IMR-90 (cell line): ENCODE results near the gene TSPAN17. TPM values are rescaled to one million over a fixed set of nuclear protein-coding genes. Genes with fewer than 3 reads are reported as not detected.

Experiments used
- ATAC-seq: fragments of 200-7000 bp; cut with Tn5 transposase; 2 replicates; pipeline ENCODE4 v1.9.1; 2020; ENCODE audit warnings: low read depth, mild to moderate bottlenecking, moderate library complexity
- BruUV-seq: library from RNA; stranded (reverse); fragments of 400-500 nt; replicated peaks from 2 replicates; lab custom pipeline; 2021; lab: Mats Ljungman, UMichigan
- CTCF ChIA-PET: fragments of 300-600 bp; formaldehyde crosslinking; extraction: SDS; loops from one replicate; lab custom pipeline; 2021; ENCODE audit warnings: antibody characterized with exemption; lab: Yijun Ruan, JAX
- POLR2A ChIA-PET: fragments of 300-600 bp; sonication (Branson Sonifier 250); formaldehyde crosslinking; loops from one replicate; lab custom pipeline; 2022; ENCODE audit warnings: antibody characterized with exemption; ENCODE audit not compliant: unreplicated experiment; lab: Charles Lee
- DNase-seq: peaks from one replicate; pipeline ENCODE4 v3.0.0; 2013
- H2AFZ ChIP-seq: replicated peaks from 2 replicates; pipeline ENCODE3; 2013; ENCODE audit warnings: low read length, mild to moderate bottlenecking; ENCODE audit not compliant: poor library complexity
- H2AK5ac ChIP-seq: 2 replicates; pipeline ENCODE4 v1.6.1; 2013; ENCODE audit warnings: low read depth, low read length, inconsistent platforms
- H2AK9ac ChIP-seq: replicated peaks from 2 replicates; pipeline ENCODE3; 2013; ENCODE audit warnings: mild to moderate bottlenecking, low read depth, low read length, moderate library complexity; ENCODE audit not compliant: poor library complexity
- H2BK120ac ChIP-seq: 2 replicates; pipeline ENCODE4 v1.6.1; 2013; ENCODE audit warnings: low read depth, low read length, inconsistent platforms
- H2BK15ac ChIP-seq: 3 replicates; pipeline ENCODE4 v1.6.1; 2013; ENCODE audit warnings: low read depth, low read length, inconsistent platforms
- H2BK20ac ChIP-seq: 2 replicates; pipeline ENCODE4 v1.6.1; 2013; ENCODE audit warnings: low read depth, mild to moderate bottlenecking, inconsistent platforms, low read length, moderate library complexity
- H2BK5ac ChIP-seq: 2 replicates; pipeline ENCODE4 v1.6.1; 2013; ENCODE audit warnings: mild to moderate bottlenecking, low read depth, low read length, inconsistent platforms; ENCODE audit not compliant: poor library complexity, severe bottlenecking
- H3K14ac ChIP-seq: replicated peaks from 2 replicates; pipeline ENCODE4 v1.6.1; 2013; ENCODE audit warnings: low read depth, low read length, inconsistent platforms
- H3K18ac ChIP-seq: 2 replicates; pipeline ENCODE4 v1.6.1; 2013; ENCODE audit warnings: low read depth, low read length, control low read depth
- H3K23ac ChIP-seq: 2 replicates; pipeline ENCODE4 v1.6.1; 2013; ENCODE audit warnings: low read depth, low read length, inconsistent platforms
- H3K27ac ChIP-seq: 2 replicates; pipeline ENCODE4 v1.5.1; 2013; ENCODE audit warnings: mild to moderate bottlenecking, control low read depth, low read length; ENCODE audit not compliant: insufficient read depth
- H3K27me3 ChIP-seq: 2 replicates; pipeline ENCODE4 v1.6.1; 2013; ENCODE audit warnings: low read length; ENCODE audit not compliant: control insufficient read depth, insufficient read depth
- H3K36me3 ChIP-seq: 2 replicates; pipeline ENCODE4 v1.6.1; 2013; ENCODE audit warnings: low read length, mixed read lengths; ENCODE audit not compliant: control insufficient read depth, insufficient read depth
- H3K4ac ChIP-seq: 2 replicates; pipeline ENCODE4 v1.6.1; 2013; ENCODE audit warnings: low read depth, low read length, inconsistent platforms
- H3K4me1 ChIP-seq: 2 replicates; pipeline ENCODE4 v1.6.1; 2013; ENCODE audit warnings: low read length, mixed read lengths; ENCODE audit not compliant: control insufficient read depth, insufficient read depth
- H3K4me2 ChIP-seq: 2 replicates; pipeline ENCODE4 v1.6.1; 2013; ENCODE audit warnings: low read depth, mild to moderate bottlenecking, control low read depth, low read length, moderate library complexity
- H3K4me3 ChIP-seq: 2 replicates; pipeline ENCODE4 v1.5.1; 2013; ENCODE audit warnings: low read depth, mild to moderate bottlenecking, control low read depth, low read length, moderate library complexity; ENCODE audit not compliant: insufficient read depth
- H3K56ac ChIP-seq: 2 replicates; pipeline ENCODE4 v1.6.1; 2013; ENCODE audit warnings: low read length, inconsistent platforms; ENCODE audit not compliant: insufficient read depth; ENCODE audit errors: extremely low read depth
- H3K79me1 ChIP-seq, 2 experiments: 2 replicates each; pipeline ENCODE4 v1.6.1; 2013; ENCODE audit warnings: low read length in 2 of 2, inconsistent platforms in 1 of 2, low read depth in 1 of 2
- H3K9ac ChIP-seq: 2 replicates; pipeline ENCODE4 v1.6.1; 2013; ENCODE audit warnings: low read depth, low read length, control low read depth
- H3K9me1 ChIP-seq: 2 replicates; pipeline ENCODE4 v1.6.1; 2013; ENCODE audit warnings: low read length, inconsistent platforms; ENCODE audit not compliant: insufficient read depth
- H3K9me3 ChIP-seq: 2 replicates; pipeline ENCODE4 v1.6.1; 2013; ENCODE audit warnings: low read length; ENCODE audit not compliant: control insufficient read depth, insufficient read depth
- H4K20me1 ChIP-seq: 2 replicates; pipeline ENCODE4 v1.6.1; 2013; ENCODE audit warnings: low read length, inconsistent platforms; ENCODE audit not compliant: insufficient read depth
- H4K5ac ChIP-seq: 2 replicates; pipeline ENCODE4 v1.6.1; 2013; ENCODE audit warnings: mild to moderate bottlenecking, low read depth, low read length, control low read depth
- H4K8ac ChIP-seq, 2 experiments: 2 replicates each; pipeline ENCODE4 v1.6.1; 2013; ENCODE audit warnings: low read depth in 2 of 2, low read length in 2 of 2, control low read depth in 1 of 2, inconsistent platforms in 1 of 2
- H4K91ac ChIP-seq: 2 replicates; pipeline ENCODE4 v1.6.1; 2013; ENCODE audit warnings: low read depth, low read length, inconsistent platforms; ENCODE audit not compliant: insufficient read depth
- CEBPB ChIP-seq: IDR thresholded peaks from 2 replicates; pipeline ENCODE4 v1.6.1; 2012; ENCODE audit warnings: low read depth, low read length, improper control_type of control experiment
- CHD1 ChIP-seq: IDR thresholded peaks from 2 replicates; pipeline ENCODE4 v1.6.1; 2012; ENCODE audit warnings: low read depth, low read length, improper control_type of control experiment
- FOS ChIP-seq: fragments of 150-350 bp; IDR thresholded peaks from 2 replicates; pipeline ENCODE4 v1.6.1; 2016; ENCODE audit warnings: low read depth, low read length
- MAFK ChIP-seq: IDR thresholded peaks from 2 replicates; pipeline ENCODE4 v1.6.1; 2012; ENCODE audit warnings: low read depth, low read length, improper control_type of control experiment
- MXI1 ChIP-seq: IDR thresholded peaks from 2 replicates; pipeline ENCODE4 v1.6.1; 2012; ENCODE audit warnings: low read depth, mild to moderate bottlenecking, low read length, moderate library complexity, borderline replicate concordance
- NFE2L2 ChIP-seq: fragments of 150-350 bp; IDR thresholded peaks from 2 replicates; pipeline ENCODE4 v1.6.1; 2016; ENCODE audit warnings: low read depth, mild to moderate bottlenecking, low read length
- POLR2A ChIP-seq: IDR thresholded peaks from 2 replicates; pipeline ENCODE4 v1.6.1; 2012; ENCODE audit warnings: mild to moderate bottlenecking, low read depth, low read length
- RAD21 ChIP-seq: IDR thresholded peaks from 2 replicates; pipeline ENCODE4 v1.6.1; 2012; ENCODE audit warnings: low read length, improper control_type of control experiment
- RCOR1 ChIP-seq: IDR thresholded peaks from 2 replicates; pipeline ENCODE4 v1.6.1; 2012; ENCODE audit warnings: mild to moderate bottlenecking, low read length, improper control_type of control experiment; ENCODE audit not compliant: insufficient replicate concordance
- RFX5 ChIP-seq: IDR thresholded peaks from 2 replicates; pipeline ENCODE4 v1.8.0; 2012; ENCODE audit warnings: low read depth, mild to moderate bottlenecking, low read length, moderate library complexity
- SMC3 ChIP-seq: fragments of 150-350 bp; IDR thresholded peaks from 2 replicates; pipeline ENCODE4 v1.6.1; 2016; ENCODE audit warnings: low read depth, mild to moderate bottlenecking, antibody characterized with exemption, low read length, moderate library complexity
- WGBS, 2 experiments: methylation state at CpG; one replicate each; pipeline versions ENCODE4 v1.1.5 to v1.1.7; 2013; ENCODE audit warnings: missing lambda C conversion rate in 2 of 2; ENCODE audit not compliant: insufficient read length in 1 of 2; ENCODE audit errors: extremely low coverage in 2 of 2; 5-methylcytosine and 5-hydroxymethylcytosine counted together
- dilution Hi-C: fragments of 300-500 bp; cut with HindIII; formaldehyde crosslinking; loops from one replicate; pipeline ENCODE4 v1.14.3; 2018; ENCODE audit warnings: low sequenced_read_pairs; ENCODE audit not compliant: unreplicated experiment
- in situ Hi-C: fragments of 300-500 bp; cut with MboI; formaldehyde crosslinking; loops from 3 replicates; pipeline ENCODE4 v1.14.3; 2019; ENCODE audit warnings: low sequenced_read_pairs, inconsistent platforms, mixed read lengths
- intact Hi-C: fragments of 100-400 bp; cut with micrococcal nuclease; formaldehyde crosslinking; loops from 2 replicates; pipeline ENCODE4 v1.10.0; 2022
- polyA plus RNA-seq, 3 experiments: library from polyadenylated mRNA; depleted of rRNA; stranded (reverse); fragments of >200 nt; gene quantifications; 2 replicates each; pipeline ENCODE4 v1.2.3, GENCODE V29; 2012; ENCODE audit warnings: low replicate concordance in 1 of 3
- total RNA-seq: library from RNA; depleted of rRNA; stranded (reverse); fragments of >200 nt; gene quantifications from 2 replicates; pipeline ENCODE4 v1.2.3, GENCODE V29; 2012
- TF ChIP-seq, protein P1 (sequence below): conservative IDR thresholded peaks from 2 replicates; pipeline ENCODE4 v1.5.1; 2012; ENCODE audit warnings: mild to moderate bottlenecking, low read depth, low read length, improper control_type of control experiment
- TF ChIP-seq, protein P2 (sequence below): fragments of 150-350 bp; IDR thresholded peaks from 2 replicates; pipeline ENCODE4 v1.6.1; 2016; ENCODE audit warnings: low read depth, mild to moderate bottlenecking, low read length, moderate library complexity, borderline replicate concordance
- TF ChIP-seq, protein P3 (sequence below): fragments of 150-350 bp; IDR thresholded peaks from 2 replicates; pipeline ENCODE4 v1.6.1; 2017; ENCODE audit warnings: mild to moderate bottlenecking, antibody characterized with exemption, low read length, low read depth

Gene TSPAN17
- total and polyA plus RNA-seq, 2 of the 4 experiments (the other 2 are of a cell fraction) = 34.2 to 41.6 TPM

DNA sequence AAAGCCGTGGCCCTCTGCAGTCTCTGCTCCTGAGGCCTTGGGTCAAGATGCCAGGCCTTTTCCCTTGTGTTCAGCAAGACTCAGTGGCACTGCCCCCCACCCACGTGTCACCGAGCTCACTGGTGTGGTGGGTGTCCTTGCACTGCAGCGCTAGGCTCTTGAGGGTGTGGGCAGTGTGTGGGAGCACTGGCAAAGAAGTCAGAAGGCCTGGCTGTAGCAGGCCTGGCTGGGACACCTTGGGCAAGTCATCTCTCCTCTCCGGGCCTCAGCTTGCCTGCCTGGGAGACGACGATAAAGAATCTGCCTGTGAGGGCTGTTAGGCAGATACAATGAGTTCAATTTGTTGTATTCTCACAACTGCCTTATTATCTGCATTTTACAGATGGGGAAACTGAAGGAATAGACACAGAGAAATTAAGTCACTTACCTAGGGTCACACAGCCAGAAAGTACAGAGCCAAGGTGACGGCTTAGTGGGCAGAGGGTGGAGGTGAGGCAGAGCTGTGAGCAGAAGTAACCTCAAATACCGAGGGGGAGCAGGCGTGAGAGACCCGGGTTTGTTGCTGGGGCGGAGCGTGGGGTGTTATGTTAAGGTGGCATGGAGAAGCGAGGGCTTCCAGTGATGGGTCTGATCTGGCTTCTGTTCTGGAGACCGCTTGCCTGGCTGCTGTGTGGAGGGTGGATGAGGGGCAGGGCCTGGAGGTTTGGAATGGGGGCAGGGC lies 1.4 kb downstream of the TSPAN17 start:
- Histone ChIP-seq H3K79me1 (peaks cover 4 to 38% of the 10 kb centered on the region in 2 experiments), H2AK9ac (peak overlapping the region; percentile 96), H3K23ac (0 out of 2 replicates have a peak overlapping the region, but pooled peaks have one; percentile 41), H3K4ac (peak overlapping the region; percentile 64; the same call in 1 of the 2 replicates), H2AK5ac (peak overlapping the region; percentile 87), H2AFZ (peak overlapping the region; percentile 93), H4K20me1 (peaks cover 34% of the 10 kb centered on the region), H3K9me3 (no peaks in the 10 kb centered on the region), H3K27ac (no peak overlapping the region; the same call in 1 of the 2 replicates), H4K5ac (no peak overlapping the region), H3K18ac (no peak overlapping the region), H3K9me1 (peaks cover 13% of the 10 kb centered on the region; the same call in 1 of the 2 replicates), H3K56ac (no peak overlapping the region), H3K4me1 (peaks cover 12% of the 10 kb centered on the region; the same call in 1 of the 2 replicates), H2BK120ac (no peak overlapping the region), H3K4me2 (peak overlapping the region; percentile 95), H3K9ac (peak overlapping the region; percentile 85), H4K8ac (peak overlapping the region in 1 of 2 experiments; percentile 92; a peak in 1 of 4 replicates), H3K27me3 (no peaks in the 10 kb centered on the region; the same call in 1 of the 2 replicates), H3K4me3 (peak overlapping the region; percentile 76), H2BK20ac (no peak overlapping the region), H2BK15ac (no peak overlapping the region), H3K14ac (no peak overlapping the region), H3K36me3 (peaks cover 7% of the 10 kb centered on the region; the same call in 1 of the 2 replicates), H4K91ac (0 out of 2 replicates have a peak overlapping the region, but pooled peaks have one; percentile 45), H2BK5ac (no peak overlapping the region)
- no peak for TF ChIP-seq RAD21
- no peak for TF ChIP-seq FOS
- TF ChIP-seq CEBPB = no peak
- no peak for TF ChIP-seq RFX5
- TF ChIP-seq, protein P1, sequence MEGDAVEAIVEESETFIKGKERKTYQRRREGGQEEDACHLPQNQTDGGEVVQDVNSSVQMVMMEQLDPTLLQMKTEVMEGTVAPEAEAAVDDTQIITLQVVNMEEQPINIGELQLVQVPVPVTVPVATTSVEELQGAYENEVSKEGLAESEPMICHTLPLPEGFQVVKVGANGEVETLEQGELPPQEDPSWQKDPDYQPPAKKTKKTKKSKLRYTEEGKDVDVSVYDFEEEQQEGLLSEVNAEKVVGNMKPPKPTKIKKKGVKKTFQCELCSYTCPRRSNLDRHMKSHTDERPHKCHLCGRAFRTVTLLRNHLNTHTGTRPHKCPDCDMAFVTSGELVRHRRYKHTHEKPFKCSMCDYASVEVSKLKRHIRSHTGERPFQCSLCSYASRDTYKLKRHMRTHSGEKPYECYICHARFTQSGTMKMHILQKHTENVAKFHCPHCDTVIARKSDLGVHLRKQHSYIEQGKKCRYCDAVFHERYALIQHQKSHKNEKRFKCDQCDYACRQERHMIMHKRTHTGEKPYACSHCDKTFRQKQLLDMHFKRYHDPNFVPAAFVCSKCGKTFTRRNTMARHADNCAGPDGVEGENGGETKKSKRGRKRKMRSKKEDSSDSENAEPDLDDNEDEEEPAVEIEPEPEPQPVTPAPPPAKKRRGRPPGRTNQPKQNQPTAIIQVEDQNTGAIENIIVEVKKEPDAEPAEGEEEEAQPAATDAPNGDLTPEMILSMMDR = no peak
- no peak for TF ChIP-seq CHD1
- no peak for TF ChIP-seq RCOR1
- TF ChIP-seq POLR2A = no peak
- no peak for TF ChIP-seq NFE2L2
- TF ChIP-seq, protein P2, sequence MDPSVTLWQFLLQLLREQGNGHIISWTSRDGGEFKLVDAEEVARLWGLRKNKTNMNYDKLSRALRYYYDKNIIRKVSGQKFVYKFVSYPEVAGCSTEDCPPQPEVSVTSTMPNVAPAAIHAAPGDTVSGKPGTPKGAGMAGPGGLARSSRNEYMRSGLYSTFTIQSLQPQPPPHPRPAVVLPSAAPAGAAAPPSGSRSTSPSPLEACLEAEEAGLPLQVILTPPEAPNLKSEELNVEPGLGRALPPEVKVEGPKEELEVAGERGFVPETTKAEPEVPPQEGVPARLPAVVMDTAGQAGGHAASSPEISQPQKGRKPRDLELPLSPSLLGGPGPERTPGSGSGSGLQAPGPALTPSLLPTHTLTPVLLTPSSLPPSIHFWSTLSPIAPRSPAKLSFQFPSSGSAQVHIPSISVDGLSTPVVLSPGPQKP = no peak
- TF ChIP-seq, protein P3, sequence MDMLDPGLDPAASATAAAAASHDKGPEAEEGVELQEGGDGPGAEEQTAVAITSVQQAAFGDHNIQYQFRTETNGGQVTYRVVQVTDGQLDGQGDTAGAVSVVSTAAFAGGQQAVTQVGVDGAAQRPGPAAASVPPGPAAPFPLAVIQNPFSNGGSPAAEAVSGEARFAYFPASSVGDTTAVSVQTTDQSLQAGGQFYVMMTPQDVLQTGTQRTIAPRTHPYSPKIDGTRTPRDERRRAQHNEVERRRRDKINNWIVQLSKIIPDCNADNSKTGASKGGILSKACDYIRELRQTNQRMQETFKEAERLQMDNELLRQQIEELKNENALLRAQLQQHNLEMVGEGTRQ = no peak
- no peak for TF ChIP-seq SMC3
- no peak for TF ChIP-seq MXI1
- TF ChIP-seq MAFK = no peak
- POLR2A ChIA-PET = no interaction called here
- ATAC-seq (no peak), DNase-seq (no peak)
- BruUV-seq = no TSS peak
- CTCF ChIA-PET = interaction anchor here (2.0 kb wide), 1 partner anchor 12 kb away, joined by 13 read pairs; no protein-coding TSS in a partner anchor
- intact Hi-C loops = loop anchor here (10.0 kb wide), 1 partner anchor 234 kb away; the partner anchor contains the start of gene CLTB
- WGBS, 2 experiments = 83% methylated on average over 8 of the region's 15 CpGs; no CpG with 5 or more reads in 1 of the 2 experiments
- dilution Hi-C loops = no loop called here
- in situ Hi-C loops = no loop called here
